ENCODE data around the gene SIRPG. TPM values are rescaled to one million over a fixed set of nuclear protein-coding genes. Genes with fewer than 3 reads are reported as not detected.

The SIRPG gene
- total and polyA plus RNA-seq, 2 of the 8 experiments (the other 6 are each of a cell fraction or from before 2014, with no cell fraction given), result 0.08 TPM; not detected in 1

DNA sequence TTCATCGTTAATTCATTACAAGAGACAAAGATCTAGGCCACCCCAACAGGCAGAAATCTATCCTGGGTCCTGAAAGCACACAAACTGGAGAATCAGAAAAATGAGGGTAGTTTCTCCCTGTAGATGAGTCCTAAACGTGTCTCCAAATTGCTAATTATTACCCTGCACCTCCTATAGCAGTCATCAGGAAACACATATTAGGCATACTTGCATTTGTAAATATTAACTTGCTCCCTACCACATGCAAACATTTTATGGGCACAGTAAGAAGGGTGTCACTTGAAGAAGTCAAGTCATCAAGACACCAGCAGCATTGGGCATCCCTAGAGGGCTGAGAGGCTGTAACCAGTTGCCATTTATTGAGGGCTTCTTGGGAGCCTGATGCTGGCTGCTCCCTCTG lies 19.8 kb downstream of the SIRPG start (continued):
- TF ChIP-seq GABPA (IDR thresholded peaks at IDR 0.05; ENCODE audit: borderline replicate concordance, insufficient read depth, low read length) (no peak), YY1 (IDR thresholded peaks at IDR 0.05; ENCODE audit: low read depth, low read length) (no peak), RNF2 (IDR thresholded peaks at IDR 0.05; ENCODE audit: borderline replicate concordance, low read depth, low read length, missing control alignments, poor library complexity, severe bottlenecking) (no peak), EP300 (IDR thresholded peaks at IDR 0.05; ENCODE audit: borderline replicate concordance in 1 of 2, low read depth in 2 of 2, low read length in 2 of 2) (no peak)
- TF ChIP-seq, protein P1, sequence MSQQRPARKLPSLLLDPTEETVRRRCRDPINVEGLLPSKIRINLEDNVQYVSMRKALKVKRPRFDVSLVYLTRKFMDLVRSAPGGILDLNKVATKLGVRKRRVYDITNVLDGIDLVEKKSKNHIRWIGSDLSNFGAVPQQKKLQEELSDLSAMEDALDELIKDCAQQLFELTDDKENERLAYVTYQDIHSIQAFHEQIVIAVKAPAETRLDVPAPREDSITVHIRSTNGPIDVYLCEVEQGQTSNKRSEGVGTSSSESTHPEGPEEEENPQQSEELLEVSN (IDR thresholded peaks at IDR 0.05), result no peak
